Upper lobe of left lung (tissue), 6 donors: Measurements from ENCODE around the gene MAN1C1. TPM values are rescaled to one million over a fixed set of nuclear protein-coding genes. Genes with fewer than 3 reads are reported as not detected.
A peak's percentile ranks its signal among the peaks of the same experiment; 100 is the strongest.

Experiments used
- ATAC-seq, 2 donors: fragments of 200-7000 bp; cut with Tn5 transposase; one replicate each; pipeline ENCODE4 v1.9.1; 2022; ENCODE audit warnings: mild to moderate bottlenecking in 2 of 2, moderate library complexity in 2 of 2; ENCODE audit not compliant: low FRiP score in 2 of 2
- DNase-seq, 2 donors: peaks; one replicate each; pipeline ENCODE4 v3.0.0-alpha.2; 2019 to 2020
- H3K27ac ChIP-seq, 4 donors: fragments of 200-600 bp; sonication (generic); one replicate each; pipeline ENCODE4 v1.5.1; 2016 to 2019
- H3K27me3 ChIP-seq, 4 donors: fragments of 200-600 bp; sonication (generic); one replicate each; pipeline ENCODE4 v1.5.1; 2017 to 2019
- H3K36me3 ChIP-seq, 4 donors: fragments of 200-600 bp; sonication (generic); one replicate each; pipeline ENCODE4 v1.5.1; 2016 to 2019
- H3K4me1 ChIP-seq, 4 donors: fragments of 200-600 bp; sonication (generic); one replicate each; pipeline ENCODE4 v1.5.1; 2018 to 2019
- H3K4me3 ChIP-seq, 4 donors: fragments of 200-600 bp; sonication (generic); one replicate each; pipeline ENCODE4 v1.5.1; 2017 to 2019; ENCODE audit warnings: mild to moderate bottlenecking in 2 of 4, moderate library complexity in 1 of 4
- H3K9me3 ChIP-seq, 4 donors: fragments of 200-600 bp; sonication (generic); one replicate each; pipeline ENCODE4 v1.5.1; 2018 to 2019
- EP300 ChIP-seq, 4 donors: sonication (generic); formaldehyde crosslinking; IDR thresholded peaks; one replicate each; pipeline ENCODE4 v1.5.1; 2017; ENCODE audit warnings: antibody characterized with exemption in 4 of 4, control low read depth in 2 of 4
- POLR2A ChIP-seq, 4 donors: fragments of 450-650 bp; IDR thresholded peaks; one replicate each; pipeline ENCODE4 v1.5.1; 2016 to 2017; ENCODE audit warnings: antibody characterized with exemption in 4 of 4, mild to moderate bottlenecking in 2 of 4
- POLR2AphosphoS5 ChIP-seq, 2 donors: sonication (generic); formaldehyde crosslinking; IDR thresholded peaks; one replicate each; pipeline ENCODE4 v1.5.1; 2017; ENCODE audit warnings: antibody characterized with exemption in 2 of 2
- WGBS, 2 donors: methylation state at CpG; one replicate each; pipeline ENCODE4 v1.1.5; 2017 to 2018; 5-methylcytosine and 5-hydroxymethylcytosine counted together
- total RNA-seq, 6 donors: library from RNA; depleted of rRNA in 4 of 6; stranded (reverse); fragments of >200 nt in 4 of 6; gene quantifications; one replicate each; pipeline versions ENCODE4 v1.1.0 to v1.2.1, GENCODE V29; 2016 to 2021
- TF ChIP-seq, protein P1 (sequence below), 6 experiments: fragments of 450-650 bp in 4 of 6; fragments of 200-600 bp in 2 of 6; sonication (generic) in 2 of 6; IDR thresholded peaks; one replicate each; pipeline ENCODE4 v1.5.1; 2016 to 2019; ENCODE audit warnings: antibody characterized with exemption in 6 of 6
- donor health status: DM: no; HTN: no; CAD: no; lungs with moderate emphysema.
- donor health status: DM: no; HTN: yes; CAD: no; lungs with severe emphysema.

The MAN1C1 gene
- total RNA-seq, 6 donors from 2014 or later, result 5.3 to 32.5 (median 16.2) TPM

DNA sequence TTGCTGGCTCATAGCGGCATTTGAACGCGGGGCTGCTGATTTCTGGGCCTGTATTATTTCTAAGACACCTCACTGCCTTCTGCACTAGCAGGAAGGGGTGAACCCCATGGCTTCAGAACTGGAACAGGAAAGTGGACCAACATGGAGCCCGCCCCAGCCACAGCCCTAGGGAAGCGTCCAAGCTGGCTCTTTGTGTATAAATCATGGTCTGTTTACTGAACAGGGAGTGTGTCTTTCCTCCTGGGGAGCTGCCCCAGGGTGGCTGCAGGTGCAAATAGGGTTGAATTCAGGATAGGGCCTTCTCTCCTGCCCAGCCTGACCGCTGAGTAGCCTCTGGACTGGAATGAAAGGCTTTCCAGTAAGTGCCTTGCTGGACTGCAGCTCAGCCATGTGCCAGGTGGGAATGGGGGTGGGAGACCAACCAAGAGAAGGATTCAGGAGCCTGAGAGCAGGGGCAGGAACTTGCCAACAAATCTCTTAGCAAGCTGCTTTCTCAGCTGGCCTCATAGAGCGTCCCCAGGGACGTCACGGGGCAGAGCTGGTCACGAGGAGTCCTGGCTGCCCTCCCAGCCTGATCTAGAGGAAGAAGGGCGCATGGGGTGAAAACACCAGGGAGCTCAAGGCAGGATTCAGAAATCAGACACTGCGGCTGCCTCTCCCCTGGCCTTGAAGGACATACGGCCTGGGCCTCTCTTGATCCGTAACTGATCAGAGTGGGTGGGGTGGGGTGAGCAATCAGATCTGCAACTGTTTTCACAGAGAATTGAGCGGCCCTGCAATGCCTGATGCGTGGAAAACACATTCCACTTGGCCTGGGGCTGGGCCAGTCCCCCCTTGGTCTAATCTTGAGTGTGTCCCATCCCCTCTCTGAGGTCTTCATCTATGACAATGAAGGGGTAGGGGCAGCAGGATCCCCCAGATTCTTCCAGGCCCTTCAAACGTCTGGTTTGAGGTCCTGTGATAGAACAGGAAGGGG is 126.9 kb downstream of the MAN1C1 start:
- Histone ChIP-seq H3K4me1 (peaks cover 18 to 25% (median 23%) of the 10 kb centered on the region in 4 donors), H3K27me3 (no peaks in the 10 kb centered on the region), H3K27ac (peak overlapping the region; percentile 74 to 90 (median 82)), H3K4me3 (no peak overlapping the region), H3K9me3 (no peaks in the 10 kb centered on the region), H3K36me3 (no peaks in the 10 kb centered on the region)
- DNase-seq (peak; percentile 81 to 83), ATAC-seq (peak; percentile 68 to 76)
- peak in 1 of 2 donors; percentile 52 for TF ChIP-seq POLR2AphosphoS5 (IDR thresholded peaks at IDR 0.05)
- TF ChIP-seq EP300 (IDR thresholded peaks at IDR 0.05), result peak in 1 of 4 donors; percentile 44
- TF ChIP-seq, protein P1, sequence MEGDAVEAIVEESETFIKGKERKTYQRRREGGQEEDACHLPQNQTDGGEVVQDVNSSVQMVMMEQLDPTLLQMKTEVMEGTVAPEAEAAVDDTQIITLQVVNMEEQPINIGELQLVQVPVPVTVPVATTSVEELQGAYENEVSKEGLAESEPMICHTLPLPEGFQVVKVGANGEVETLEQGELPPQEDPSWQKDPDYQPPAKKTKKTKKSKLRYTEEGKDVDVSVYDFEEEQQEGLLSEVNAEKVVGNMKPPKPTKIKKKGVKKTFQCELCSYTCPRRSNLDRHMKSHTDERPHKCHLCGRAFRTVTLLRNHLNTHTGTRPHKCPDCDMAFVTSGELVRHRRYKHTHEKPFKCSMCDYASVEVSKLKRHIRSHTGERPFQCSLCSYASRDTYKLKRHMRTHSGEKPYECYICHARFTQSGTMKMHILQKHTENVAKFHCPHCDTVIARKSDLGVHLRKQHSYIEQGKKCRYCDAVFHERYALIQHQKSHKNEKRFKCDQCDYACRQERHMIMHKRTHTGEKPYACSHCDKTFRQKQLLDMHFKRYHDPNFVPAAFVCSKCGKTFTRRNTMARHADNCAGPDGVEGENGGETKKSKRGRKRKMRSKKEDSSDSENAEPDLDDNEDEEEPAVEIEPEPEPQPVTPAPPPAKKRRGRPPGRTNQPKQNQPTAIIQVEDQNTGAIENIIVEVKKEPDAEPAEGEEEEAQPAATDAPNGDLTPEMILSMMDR (IDR thresholded peaks at IDR 0.05), result no peak
- 58 to 70% methylated on average over 14 to 16 of the region's 17 CpGs for WGBS, 2 donors

DNA sequence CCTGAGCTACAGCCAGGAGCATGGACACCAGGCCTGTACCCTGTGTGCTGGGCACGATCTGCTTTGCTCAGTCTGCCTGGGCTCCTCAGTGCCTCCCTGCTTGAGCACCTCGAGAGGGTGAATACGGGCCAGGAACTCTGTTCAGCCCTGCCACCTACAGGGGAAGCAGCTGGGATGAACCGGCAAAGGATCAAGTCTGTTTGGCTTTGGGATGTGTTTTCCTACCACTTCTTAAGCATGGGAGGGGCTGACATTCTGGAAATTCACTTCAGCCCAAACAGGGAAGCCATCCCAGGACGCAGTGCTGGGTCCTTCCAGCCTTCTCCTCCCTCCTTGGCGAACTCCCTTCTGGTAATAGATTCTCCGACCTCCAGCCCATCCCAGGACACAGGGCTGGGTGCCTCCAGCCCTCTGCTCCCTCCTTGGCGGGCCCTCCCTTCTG is 127.6 kb downstream of the MAN1C1 start:
- ATAC-seq (peak; percentile 73 to 87), DNase-seq (peak in 1 of 2 donors; percentile 84)
- TF ChIP-seq, protein P1 (IDR thresholded peaks at IDR 0.05), result peak; percentile 16 to 68 (median 39)
- TF ChIP-seq POLR2AphosphoS5 (IDR thresholded peaks at IDR 0.05) (peak in 1 of 2 donors; percentile 56), POLR2A (IDR thresholded peaks at IDR 0.05) (no peak)
- Histone ChIP-seq H3K36me3 (no peaks in the 10 kb centered on the region), H3K9me3 (no peaks in the 10 kb centered on the region), H3K4me1 (peaks cover 18 to 29% (median 24%) of the 10 kb centered on the region in 4 donors), H3K4me3 (no peak overlapping the region), H3K27me3 (no peaks in the 10 kb centered on the region), H3K27ac (peak overlapping the region; percentile 74 to 90 (median 82))
- 18 to 43% methylated on average over 4 to 8 of the region's 8 CpGs for WGBS, 2 donors

DNA sequence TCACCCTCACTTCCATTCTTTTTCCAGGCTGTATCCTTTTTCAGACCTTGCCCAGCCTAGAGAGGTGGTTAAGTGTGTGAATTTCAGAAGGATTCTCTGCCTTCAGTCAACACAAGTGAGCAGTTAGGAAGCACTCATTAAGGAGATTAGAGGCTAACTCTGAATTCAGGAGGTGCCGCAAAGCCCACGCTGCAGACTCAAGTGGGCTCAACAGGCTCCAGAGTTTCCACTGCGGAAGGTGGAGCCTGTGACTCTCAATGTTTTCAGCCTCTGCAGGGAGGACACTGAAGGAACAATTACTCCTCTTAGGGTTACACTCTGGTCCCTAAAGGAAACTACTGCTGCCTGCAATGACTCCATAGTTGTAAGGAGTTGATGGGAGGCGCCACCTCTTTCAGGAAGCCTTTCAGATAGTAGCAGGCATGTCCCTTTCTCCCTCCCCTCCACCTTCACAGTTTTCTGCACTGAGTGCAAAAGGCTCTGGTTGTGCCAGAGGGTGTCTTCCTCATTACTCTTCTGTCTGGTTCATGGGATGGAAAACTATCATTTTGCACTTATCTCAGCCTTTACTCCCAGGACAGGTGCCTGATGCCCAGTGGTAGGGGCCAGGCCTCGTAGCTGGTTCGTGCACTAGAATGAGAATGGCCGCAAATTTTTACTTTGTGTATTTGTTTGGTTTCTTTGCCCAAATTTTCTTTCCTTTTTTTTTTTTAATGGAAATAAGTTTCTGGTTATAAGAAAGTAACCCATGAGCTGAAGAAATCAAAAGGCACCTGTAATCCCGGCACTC is 128.2 kb downstream of the MAN1C1 start:
- Histone ChIP-seq H3K36me3 (no peaks in the 10 kb centered on the region), H3K27me3 (no peaks in the 10 kb centered on the region), H3K27ac (peak overlapping the region; percentile 74 to 90 (median 82)), H3K4me3 (no peak overlapping the region), H3K4me1 (peaks cover 18 to 35% (median 25%) of the 10 kb centered on the region in 4 donors), H3K9me3 (no peaks in the 10 kb centered on the region)
- TF ChIP-seq EP300 (IDR thresholded peaks at IDR 0.05) (no peak), POLR2A (IDR thresholded peaks at IDR 0.05) (no peak), POLR2AphosphoS5 (IDR thresholded peaks at IDR 0.05) (no peak)
- TF ChIP-seq, protein P1 (IDR thresholded peaks at IDR 0.05), result no peak
- WGBS, 2 donors, result 83 to 98% methylated on average over 7 to 8 of the region's 8 CpGs
- DNase-seq (no peak), ATAC-seq (no peak)

DNA sequence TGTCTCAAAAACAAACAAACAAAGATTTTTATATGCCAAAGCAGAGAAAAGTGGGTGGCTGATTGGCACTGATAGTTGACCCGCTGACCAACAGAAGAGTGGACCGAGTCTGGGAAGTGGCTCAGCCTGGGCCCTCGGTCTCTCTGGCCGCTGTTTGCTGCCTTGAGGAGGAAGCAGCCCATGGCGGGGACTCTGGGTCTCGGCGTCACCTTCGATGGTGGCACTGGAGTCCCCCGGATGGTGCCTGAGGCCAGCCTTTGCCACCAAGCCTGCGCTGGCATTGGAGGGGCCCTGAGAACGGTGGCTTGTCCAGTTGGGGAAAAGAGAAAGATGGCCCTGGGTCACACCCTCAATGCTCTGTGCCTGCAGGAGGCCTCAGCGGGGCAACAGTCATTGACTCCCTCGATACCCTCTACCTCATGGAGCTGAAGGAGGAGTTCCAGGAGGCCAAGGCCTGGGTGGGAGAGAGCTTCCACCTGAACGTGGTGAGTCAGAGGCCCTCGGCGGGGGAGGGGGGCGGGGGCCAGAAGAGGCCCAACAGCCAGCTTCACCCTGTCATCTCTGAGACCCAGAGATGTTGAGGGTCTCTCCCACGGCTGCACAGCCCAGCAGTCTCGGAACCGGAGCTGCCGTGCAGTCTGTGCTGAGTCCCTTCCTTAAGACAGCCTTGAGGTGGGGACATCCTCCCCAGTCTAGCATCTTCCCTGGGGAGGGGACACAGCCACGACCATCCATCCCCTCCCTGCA is 129.9 kb downstream of the MAN1C1 start:
- DNase-seq, result no peak

More for the DNA sequence above, 129.9 kb downstream of the MAN1C1 start:
- TF ChIP-seq POLR2A (IDR thresholded peaks at IDR 0.05), result no peak
- TF ChIP-seq, protein P1 (IDR thresholded peaks at IDR 0.05), result no peak
- TF ChIP-seq POLR2AphosphoS5 (IDR thresholded peaks at IDR 0.05), result no peak
- TF ChIP-seq EP300 (IDR thresholded peaks at IDR 0.05), result no peak
- Histone ChIP-seq H3K27ac (no peak overlapping the region), H3K36me3 (no peaks in the 10 kb centered on the region), H3K9me3 (no peaks in the 10 kb centered on the region), H3K4me3 (no peak overlapping the region), H3K4me1 (peaks cover 18 to 35% (median 26%) of the 10 kb centered on the region in 4 donors), H3K27me3 (no peaks in the 10 kb centered on the region)
- WGBS, 2 donors, result 91% methylated on average over 4 to 22 of the region's 22 CpGs
- no peak for ATAC-seq
